ENCODE measurements around the gene GIMAP4. TPM values are rescaled to one million over a fixed set of nuclear protein-coding genes. Genes with fewer than 3 reads are reported as not detected.

Gene GIMAP4
- total RNA-seq, result 0.54 and 0.56 TPM in 2 replicates

DNA sequence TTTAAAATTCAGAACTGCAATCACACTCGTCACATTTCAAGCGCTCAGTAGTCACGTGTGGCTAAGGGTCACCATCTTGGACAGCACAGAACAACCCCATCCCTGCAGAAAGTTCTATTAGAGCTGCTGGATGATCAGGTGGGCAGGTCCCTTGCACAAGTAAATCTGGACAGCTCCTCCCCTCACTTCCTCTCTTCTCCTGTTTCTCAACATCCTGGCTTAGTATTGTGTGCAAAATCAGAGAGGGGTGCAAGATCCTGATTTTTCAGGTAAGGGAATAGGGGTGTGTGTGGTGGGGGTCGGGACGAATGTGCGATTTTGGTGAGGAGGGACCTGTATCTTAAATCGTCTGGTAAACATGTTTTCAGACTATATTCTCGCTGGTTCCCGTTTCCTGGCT is at the start of gene GIMAP4:
TSS of gene GIMAP4 (plus strand) at position 222 of the 400 bp plus-strand sequence. CDS start 2,512 bp downstream, outside the sequence.

Other genes with a start within 250 kb of the GIMAP4 start
- 0.49 and 1.6 TPM in 2 replicates for gene LRRC61, start 244.0 kb upstream of the GIMAP4 start, total RNA-seq
- under 0.01 TPM in 1 of 2 replicates, not detected in the other for gene ACTR3C, start 243.8 kb upstream of the GIMAP4 start, total RNA-seq
- 24.6 and 30.5 TPM in 2 replicates for gene RARRES2, start 225.8 kb upstream of the GIMAP4 start, total RNA-seq
- 25.9 and 41.2 TPM in 2 replicates for gene REPIN1, start 198.6 kb upstream of the GIMAP4 start, total RNA-seq
- 3.2 and 6.6 TPM in 2 replicates for gene ZNF775, start 188.1 kb upstream of the GIMAP4 start, total RNA-seq
- 0.62 and 0.64 TPM in 2 replicates for gene GIMAP8, start 116.8 kb upstream of the GIMAP4 start, total RNA-seq
- gene GIMAP7, start 52.5 kb upstream of the GIMAP4 start, total RNA-seq, result 0.31 and 0.49 TPM in 2 replicates
- 1.9 and 2.6 TPM in 2 replicates for gene GIMAP6, start 65.0 kb downstream of the GIMAP4 start, total RNA-seq
- gene GIMAP2, start 118.3 kb downstream of the GIMAP4 start, total RNA-seq, result 1.9 and 2.9 TPM in 2 replicates
- gene GIMAP1, start 149.2 kb downstream of the GIMAP4 start, total RNA-seq, result 0.12 and 0.20 TPM in 2 replicates
- 0.15 and 1.4 TPM in 2 replicates for gene GIMAP5, start 170.0 kb downstream of the GIMAP4 start, total RNA-seq
- gene TMEM176B, start 233.0 kb downstream of the GIMAP4 start, total RNA-seq, result not detected in 2 replicates
- gene TMEM176A, start 233.4 kb downstream of the GIMAP4 start, total RNA-seq, result 0.31 and 0.54 TPM in 2 replicates